GM12878 (cell line): ENCODE data around the gene DDX46. TPM values are rescaled to one million over a fixed set of nuclear protein-coding genes. Genes with fewer than 3 reads are reported as not detected.

Source experiments
- ATAC-seq: fragments of 200-7000 bp; cut with Tn5 transposase; 3 replicates; pipeline ENCODE4 v1.9.1; 2020; ENCODE audit warnings: mild to moderate bottlenecking, moderate library complexity
- BruUV-seq: library from RNA; stranded (reverse); fragments of 400-500 nt; replicated peaks from 2 replicates; lab custom pipeline; 2021; lab: Mats Ljungman, UMichigan
- CTCF ChIA-PET: fragments of 300-600 bp; sonication (Branson Sonifier 250); formaldehyde crosslinking; extraction: SDS; loops from one replicate; lab custom pipeline; 2021; ENCODE audit warnings: inconsistent platforms; lab: Yijun Ruan, JAX
- POLR2A ChIA-PET: fragments of 350-600 bp; formaldehyde crosslinking; extraction: SDS; loops from one replicate; lab custom pipeline; 2021; ENCODE audit warnings: inconsistent platforms; lab: Charles Lee
- RAD21 ChIA-PET: fragments of 300-600 bp; sonication (Branson Sonifier 250); formaldehyde crosslinking; loops from one replicate; lab custom pipeline; 2023; ENCODE audit warnings: antibody characterized with exemption; ENCODE audit not compliant: unreplicated experiment; lab: Charles Lee
- SMC1A ChIA-PET: fragments of 300-600 bp; sonication (Branson Sonifier 250); formaldehyde crosslinking; loops from one replicate; lab custom pipeline; 2023; ENCODE audit not compliant: unreplicated experiment, uncharacterized antibody; lab: Charles Lee
- DNase-seq: peaks from one replicate; pipeline ENCODE4 v3.0.0-alpha.2; 2011; ENCODE audit warnings: low read depth, low spot score
- FAIRE-seq: peaks from 3 replicates; lab custom pipeline; 2011; peaks lifted over from hg19 to GRCh38; lab: Jason Lieb, UNC
- H2AFZ ChIP-seq: 2 replicates; pipeline ENCODE4 v1.6.0; 2011; ENCODE audit warnings: low read depth, low read length, control low read depth; ENCODE audit not compliant: control insufficient read depth
- H3K27ac ChIP-seq: 2 replicates; pipeline ENCODE4 v1.5.1; 2011; ENCODE audit warnings: control low read depth; ENCODE audit not compliant: control insufficient read depth, insufficient read depth
- H3K27me3 ChIP-seq, 2 experiments: replicated peaks in 1 of 2; 2 replicates each; pipeline versions ENCODE4 v1.6.0 to v1.6.1; 2011; ENCODE audit warnings: low read length in 1 of 2; ENCODE audit not compliant: control insufficient read depth in 2 of 2, insufficient read depth in 2 of 2
- H3K36me3 ChIP-seq, 2 experiments: 2 replicates each; pipeline ENCODE4 v1.5.1; 2011; ENCODE audit warnings: low read length in 1 of 2; ENCODE audit not compliant: control insufficient read depth in 2 of 2, insufficient read depth in 2 of 2
- H3K4me1 ChIP-seq: 2 replicates; pipeline ENCODE4 v1.6.1; 2011; ENCODE audit warnings: mild to moderate bottlenecking, low read length, moderate library complexity, mixed read lengths; ENCODE audit not compliant: control insufficient read depth, insufficient read depth
- H3K4me2 ChIP-seq: 2 replicates; pipeline ENCODE4 v1.6.0; 2011; ENCODE audit warnings: control low read depth; ENCODE audit not compliant: control insufficient read depth, insufficient read depth
- H3K4me3 ChIP-seq: fragments of 200-600 bp; sonication (generic); 2 replicates; pipeline ENCODE4 v1.5.1; 2016
- H3K79me2 ChIP-seq: 2 replicates; pipeline ENCODE4 v1.6.0; 2011; ENCODE audit warnings: low read length; ENCODE audit not compliant: control insufficient read depth, insufficient read depth
- H3K9ac ChIP-seq: 2 replicates; pipeline ENCODE4 v1.8.0; 2011; ENCODE audit warnings: low read length, control low read depth, mixed read lengths; ENCODE audit not compliant: control insufficient read depth, insufficient read depth
- H3K9me3 ChIP-seq: replicated peaks from 3 replicates; pipeline ENCODE4 v1.5.1; 2011; ENCODE audit warnings: mild to moderate bottlenecking, low read length; ENCODE audit not compliant: control insufficient read depth, insufficient read depth
- H4K20me1 ChIP-seq: 2 replicates; pipeline ENCODE4 v1.6.0; 2011; ENCODE audit not compliant: control insufficient read depth, insufficient read depth
- BRCA1 ChIP-seq: IDR thresholded peaks from 2 replicates; pipeline ENCODE4 v1.6.1; 2011; ENCODE audit warnings: low read depth, low read length, improper control_type of control experiment
- ELK1 ChIP-seq: IDR thresholded peaks from 2 replicates; pipeline ENCODE4 v1.6.1; 2012; ENCODE audit warnings: low read depth, low read length, improper control_type of control experiment
- GATAD2B ChIP-seq: fragments of 450-650 bp; conservative IDR thresholded peaks from 2 replicates; pipeline ENCODE4 v1.6.1; 2017; ENCODE audit warnings: low read depth, mild to moderate bottlenecking, moderate library complexity
- HSF1 ChIP-seq: fragments of 150-350 bp; IDR thresholded peaks from 2 replicates; pipeline ENCODE4 v1.6.1; 2014; ENCODE audit warnings: mild to moderate bottlenecking, low read depth, low read length
- PAX5 ChIP-seq: IDR thresholded peaks from 2 replicates; pipeline ENCODE4 v1.6.1; 2011; ENCODE audit warnings: low read depth, low read length, borderline replicate concordance
- POLR2A ChIP-seq: IDR thresholded peaks from 2 replicates; pipeline ENCODE4 v1.6.1; 2011; ENCODE audit warnings: low read depth, mild to moderate bottlenecking, low read length
- RCOR1 ChIP-seq: conservative IDR thresholded peaks from 2 replicates; pipeline ENCODE4 v1.6.1; 2012; ENCODE audit warnings: low read depth, low read length, improper control_type of control experiment
- SMARCA5 ChIP-seq: fragments of 450-650 bp; IDR thresholded peaks from 2 replicates; pipeline ENCODE4 v1.6.1; 2017; ENCODE audit warnings: mild to moderate bottlenecking
- WGBS: methylation state at CpG from one replicate; pipeline ENCODE4 v1.1.6; 2016; ENCODE audit warnings: low lambda C conversion rate; ENCODE audit not compliant: insufficient replicate concordance, insufficient coverage; ENCODE audit errors: missing lambda C conversion rate; 5-methylcytosine and 5-hydroxymethylcytosine counted together
- in situ Hi-C: fragments of 300-500 bp; cut with MboI; formaldehyde crosslinking; loops from 9 replicates; pipeline ENCODE4 v1.14.3; 2018; ENCODE audit warnings: mixed read lengths
- intact Hi-C: fragments of 100-400 bp; cut with micrococcal nuclease; formaldehyde crosslinking; loops from one replicate; pipeline ENCODE4 v1.14.2; 2022; ENCODE audit not compliant: unreplicated experiment
- polyA plus RNA-seq, 11 experiments: library from polyadenylated mRNA; depleted of rRNA in 4 of 11; unstranded in 6 of 11; stranded (reverse) in 5 of 11; fragments of >200 nt; fragmentation: Nextera tagmentation in 4 of 11; fragmentation: Illumina TruSeq in 1 of 11; extraction: Ambion mirVana in 4 of 11; extraction: Trizol in 1 of 11; gene quantifications; 1 replicate in 1 of 11; 2 replicates in 10 of 11; pipeline versions ENCODE4 v1.2.1 to v1.2.3, GENCODE V29; 2011 to 2016; ENCODE audit warnings: inconsistent platforms in 2 of 11, missing spikeins in 2 of 11, low read depth in 1 of 11
- total RNA-seq, 4 experiments: library from RNA; depleted of rRNA in 3 of 4; stranded (reverse); fragments of >200 nt in 3 of 4; fragmentation: Illumina TruSeq in 1 of 4; extraction: Trizol in 1 of 4; gene quantifications; 2 replicates each; pipeline versions ENCODE4 v1.2.1 to v1.2.3, GENCODE V29; 2013 to 2021

DDX46 gene
- total and polyA plus RNA-seq, 10 of the 15 experiments (the other 5 are each of a cell fraction or from before 2014, with no cell fraction given) = 23.0 to 77.1 (median 42.2) TPM

- no peak for TF ChIP-seq PAX5
Observed at GRCh38 chr5:134787692-134788091, 29.1 kb downstream of the DDX46 start (continued).

- BruUV-seq = no TSS peak
Observed at GRCh38 chr5:134791580-134791979, 33.0 kb downstream of the DDX46 start.

More at GRCh38 chr5:134791580-134791979, 33.0 kb downstream of the DDX46 start:
- ATAC-seq = no peak
- H4K20me1 ChIP-seq = no peaks in the 10 kb centered on the region
- ChIA-PET RAD21 (no interaction called here), SMC1A (interaction anchor here (0.8 kb wide), 2 partner anchors 34 to 110 kb away, joined by 3 read pairs; no protein-coding TSS in a partner anchor), POLR2A (no interaction called here), CTCF (no interaction called here)
- peaks cover 4 to 40% of the 10 kb centered on the region in 2 experiments for H3K36me3 ChIP-seq
- intact Hi-C loops (no loop called here), in situ Hi-C loops (no loop called here)
- H3K4me1 ChIP-seq = no peaks in the 10 kb centered on the region
- no peaks in the 10 kb centered on the region for H3K9me3 ChIP-seq
- H2AFZ ChIP-seq = no peak overlapping the region
- H3K27me3 ChIP-seq = no peaks in the 10 kb centered on the region
- DNase-seq = no peak
- no peaks in the 10 kb centered on the region for H3K79me2 ChIP-seq
- no peak overlapping the region for H3K4me3 ChIP-seq
- WGBS = 100% methylated on average over 2 of the region's 2 CpGs
- H3K9ac ChIP-seq = no peak overlapping the region
- FAIRE-seq = no peak
- no peak overlapping the region for H3K27ac ChIP-seq
- no peak for TF ChIP-seq HSF1
- no peak for TF ChIP-seq POLR2A
- no peak for TF ChIP-seq RCOR1
- TF ChIP-seq BRCA1 = no peak
- no peak for TF ChIP-seq SMARCA5
- TF ChIP-seq GATAD2B = no peak
- TF ChIP-seq ELK1 = no peak
- H3K4me2 ChIP-seq = no peak overlapping the region
